Measurements from ENCODE around the gene MAP4. TPM values are rescaled to one million over a fixed set of nuclear protein-coding genes. Genes with fewer than 3 reads are reported as not detected.
"Not testable (repeated sequence)": the region's sequence is repeated elsewhere in the genome, so short reads cannot be mapped to it uniquely, and the experiment has no call there.

MAP4 gene
- total RNA-seq, 4 donors from 2014 or later: 55.0 to 171 (median 89.3) TPM

- Histone ChIP-seq H3K9me3 (no peaks in the 10 kb centered on the region), H3K27ac (peak overlapping the region in 2 of 4 donors; percentile 12 to 39), H3K4me3 (no peak overlapping the region), H3K4me1 (no peaks in the 10 kb centered on the region), H3K27me3 (no peaks in the 10 kb centered on the region), H3K36me3 (peaks cover 0 to 27% (median 0%) of the 10 kb centered on the region in 3 donors)
- no peak for DNase-seq
- TF ChIP-seq CTCF (IDR thresholded peaks at IDR 0.05) (no peak), POLR2A (IDR thresholded peaks at IDR 0.05) (no peak)
These were observed 124.6 kb downstream of the MAP4 start for GRCh38 chr3:47891613-47892005.

GRCh38 chr3:47890828-47891612, 125.2 kb downstream of the MAP4 start:
- no peaks in the 10 kb centered on the region for H3K27me3 ChIP-seq
- TF ChIP-seq POLR2A (IDR thresholded peaks at IDR 0.05) (no peak), CTCF (IDR thresholded peaks at IDR 0.05) (no peak)
- no peak for DNase-seq
- H3K9me3 ChIP-seq: no peaks in the 10 kb centered on the region
- H3K27ac ChIP-seq: peak overlapping the region in 2 of 4 donors; percentile 39 to 53
- H3K4me3 ChIP-seq: no peak overlapping the region
- H3K36me3 ChIP-seq: peaks cover 0 to 26% (median 0%) of the 10 kb centered on the region in 3 donors
- H3K4me1 ChIP-seq: no peaks in the 10 kb centered on the region

- peak overlapping the region in 1 of 4 donors; percentile 53 for H3K27ac ChIP-seq
- no peaks in the 10 kb centered on the region for H3K27me3 ChIP-seq
- H3K4me3 ChIP-seq: no peak overlapping the region
- no peak for DNase-seq
- no peaks in the 10 kb centered on the region for H3K9me3 ChIP-seq
- no peak for TF ChIP-seq POLR2A (IDR thresholded peaks at IDR 0.05)
- H3K36me3 ChIP-seq: peaks cover 0 to 24% (median 0%) of the 10 kb centered on the region in 3 donors
- H3K4me1 ChIP-seq: no peaks in the 10 kb centered on the region
These were observed 125.9 kb downstream of the MAP4 start for GRCh38 chr3:47890126-47890827.

GRCh38 chr3:47888986-47889757, 127.0 kb downstream of the MAP4 start:
- Histone ChIP-seq H3K9me3 (no peaks in the 10 kb centered on the region), H3K4me1 (no peaks in the 10 kb centered on the region), H3K27me3 (no peaks in the 10 kb centered on the region), H3K27ac (no peak overlapping the region), H3K36me3 (peaks cover 0 to 25% (median 0%) of the 10 kb centered on the region in 3 donors), H3K4me3 (no peak overlapping the region)
- no peak for DNase-seq
- TF ChIP-seq POLR2A (IDR thresholded peaks at IDR 0.05) (no peak), CTCF (IDR thresholded peaks at IDR 0.05) (no peak)

- H3K4me3 ChIP-seq, H3K4me1 ChIP-seq, DNase-seq, H3K9me3 ChIP-seq, H3K27ac ChIP-seq, H3K27me3 ChIP-seq: not testable (repeated sequence)
- H3K36me3 ChIP-seq: peaks cover 0 to 25% (median 0%) of the 10 kb centered on the region in 3 donors
These were observed 128.2 kb downstream of the MAP4 start for GRCh38 chr3:47887991-47888390.

GRCh38 chr3:47885168-47885567, 131.0 kb downstream of the MAP4 start:
- no peaks in the 10 kb centered on the region for H3K27me3 ChIP-seq
- TF ChIP-seq CTCF (IDR thresholded peaks at IDR 0.05) (no peak), POLR2A (IDR thresholded peaks at IDR 0.05) (no peak)
- peaks cover 0 to 13% (median 0%) of the 10 kb centered on the region in 3 donors for H3K36me3 ChIP-seq
- no peak for DNase-seq
- no peaks in the 10 kb centered on the region for H3K4me1 ChIP-seq
- H3K9me3 ChIP-seq: no peaks in the 10 kb centered on the region
- no peak overlapping the region for H3K27ac ChIP-seq
- no peak overlapping the region for H3K4me3 ChIP-seq

Data from Peyer's patch (tissue), 4 donors.